Stimulated activated CD4-positive, alpha-beta T cell treated with anti-CD3 and anti-CD28 coated beads, Interleukin-2, amount 100 ng/mL, for 48 hours (primary cell): Measurements from ENCODE around the gene SNX33.

Source experiments
- DNase-seq, 2 donors: peaks; one replicate each; pipeline ENCODE4 v3.0.0-alpha.2; 2020

SNX33 gene

GRCh38 chr15:75641603-75642002 is 6.1 kb upstream of the SNX33 start:
- DNase-seq, result no peak

GRCh38 chr15:75644376-75644775 is 3.3 kb upstream of the SNX33 start:
- no peak for DNase-seq

GRCh38 chr15:75646112-75646943 is 1.4 kb upstream of the SNX33 start:
- DNase-seq, result no peak

- DNase-seq, result no peak
Measured at GRCh38 chr15:75646944-75647364, 758 bp upstream of the SNX33 start.

- no peak for DNase-seq
Measured at GRCh38 chr15:75648156-75649000, 666 bp downstream of the SNX33 start.

GRCh38 chr15:75649045-75649761 is 1.5 kb downstream of the SNX33 start:
- DNase-seq, result no peak

GRCh38 chr15:75649848-75650247 is 2.1 kb downstream of the SNX33 start:
- DNase-seq, result no peak

GRCh38 chr15:75650908-75651809 is 3.4 kb downstream of the SNX33 start:
- DNase-seq, result no peak

GRCh38 chr15:75651810-75652543 is 4.3 kb downstream of the SNX33 start:
- DNase-seq, result no peak

- no peak for DNase-seq
Measured at GRCh38 chr15:75653347-75653913, 5.7 kb downstream of the SNX33 start.

- DNase-seq, result no peak
Measured at GRCh38 chr15:75654201-75654907, 6.6 kb downstream of the SNX33 start.

- DNase-seq, result no peak
Measured at GRCh38 chr15:75655931-75656330, 8.2 kb downstream of the SNX33 start.

- DNase-seq, result no peak
Measured at GRCh38 chr15:75656331-75656730, 8.6 kb downstream of the SNX33 start.

GRCh38 chr15:75656813-75657212 is 9.1 kb downstream of the SNX33 start:
- DNase-seq, result no peak

GRCh38 chr15:75659141-75659771 is 11.5 kb downstream of the SNX33 start:
- DNase-seq, result no peak

GRCh38 chr15:75659928-75660645 is 12.4 kb downstream of the SNX33 start:
- no peak for DNase-seq

- no peak for DNase-seq
Measured at GRCh38 chr15:75661100-75661755, 13.5 kb downstream of the SNX33 start.

- no peak for DNase-seq
Measured at GRCh38 chr15:75661756-75662140, 14.0 kb downstream of the SNX33 start.
